ENCODE results near the gene TANGO2. TPM values are rescaled to one million over a fixed set of nuclear protein-coding genes. Genes with fewer than 3 reads are reported as not detected.

TANGO2 gene
- total and polyA plus RNA-seq, 2 of the 8 experiments (the other 6 are each of a cell fraction or from before 2014, with no cell fraction given) = 10.1 to 18.4 TPM

DNA sequence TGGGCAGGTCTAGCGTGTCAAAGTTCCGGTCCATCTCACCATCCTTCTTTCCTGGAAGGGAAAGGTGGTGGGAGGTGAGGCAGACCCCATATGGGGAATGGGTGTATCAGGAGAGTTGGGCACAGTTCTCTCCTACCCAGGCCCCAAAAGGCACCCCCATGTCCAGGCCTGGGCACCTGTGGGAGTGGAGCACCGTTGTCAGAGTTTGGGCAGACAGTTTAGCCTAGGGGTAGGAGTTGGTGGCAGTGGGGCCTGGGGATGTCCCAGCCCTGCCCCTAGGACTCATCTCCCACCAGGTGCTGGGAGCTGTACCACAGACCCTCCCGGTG is 45.2 kb upstream of the TANGO2 start:
- peak overlapping the region; percentile 41; the same call in 1 of the 2 replicates for H2AK5ac ChIP-seq (ENCODE audit: low read depth, low read length)
- no peak overlapping the region for H3K4me3 ChIP-seq (ENCODE audit: extremely low read depth in 1 of 4, insufficient read depth in 2 of 4, low read depth in 3 of 4, low read length in 4 of 4)
- H2AFZ ChIP-seq (ENCODE audit: low read length) = no peak overlapping the region
- CTCF ChIA-PET (ENCODE audit: partially characterized antibody) = interaction anchor here (1.5 to 16.2 kb wide), 4 partner anchors 10 to 52 kb away, joined by 3 to 369 read pairs (median 34); no protein-coding TSS in a partner anchor
- no peak overlapping the region for H3K18ac ChIP-seq (ENCODE audit: extremely low read depth, low read length)
- H4K8ac ChIP-seq (ENCODE audit: extremely low read depth, insufficient read depth, low read length) = peak overlapping the region; percentile 43
- H3K79me1 ChIP-seq (ENCODE audit: low read depth, low read length) = no peaks in the 10 kb centered on the region
- H3K4ac ChIP-seq (replicated peaks; ENCODE audit: insufficient read length, low read depth, low read length) = no peak overlapping the region
- WGBS, 2 experiments (ENCODE audit: extremely low coverage in 1 of 2, insufficient coverage in 1 of 2, insufficient read length in 1 of 2, insufficient replicate concordance in 2 of 2, low coverage in 1 of 2, low lambda C conversion rate in 2 of 2, missing lambda C conversion rate in 1 of 2) = 94% methylated on average over 4 of the region's 4 CpGs; no CpG with 5 or more reads in 1 of the 2 experiments
- 0 out of 2 replicates have a peak overlapping the region, but pooled peaks have one; percentile 50 for H2BK12ac ChIP-seq (ENCODE audit: low read depth, low read length)
- H3K36me3 ChIP-seq (ENCODE audit: control insufficient read depth in 2 of 4, insufficient read depth in 4 of 4, low read length in 3 of 4) = peaks cover 8 to 46% (median 16%) of the 10 kb centered on the region in 4 experiments; a peak in 6 of 8 replicates
- H3K14ac ChIP-seq (ENCODE audit: insufficient read length) = no peak overlapping the region
- H2BK120ac ChIP-seq (replicated peaks; ENCODE audit: low read depth, low read length) = no peak overlapping the region
- H3K4me1 ChIP-seq (replicated peaks in 1 of 4; ENCODE audit: control insufficient read depth in 3 of 4, insufficient read depth in 4 of 4, low read length in 3 of 4) = peaks cover 3 to 15% (median 13%) of the 10 kb centered on the region in 4 experiments; a peak in 6 of 7 replicates
- peak overlapping the region; percentile 81 for H3K27ac ChIP-seq (ENCODE audit: low read depth, low read length)
- H3K23ac ChIP-seq (ENCODE audit: insufficient read length) = no peak overlapping the region
- no peaks in the 10 kb centered on the region for H3K9me3 ChIP-seq (ENCODE audit: insufficient read depth in 2 of 2, low read depth in 1 of 2, low read length in 1 of 2)
- no peaks in the 10 kb centered on the region for H3K79me2 ChIP-seq (ENCODE audit: control insufficient read depth in 1 of 2, insufficient read depth in 2 of 2, low read length in 2 of 2)
- H2BK20ac ChIP-seq (ENCODE audit: low read length) = no peak overlapping the region
- POLR2A ChIA-PET (ENCODE audit: partially characterized antibody) = interaction anchor here (1.4 to 2.6 kb wide), 2 partner anchors 10 to 145 kb away, joined by 3 to 13 read pairs; no protein-coding TSS in a partner anchor
- peak overlapping the region in 2 of 4 experiments; percentile 21 to 51; a peak in 4 of 7 replicates for H3K9ac ChIP-seq (replicated peaks in 1 of 4; ENCODE audit: extremely low read depth in 1 of 4, low read depth in 3 of 4, low read length in 3 of 4)
- no peak for FAIRE-seq
- no peak overlapping the region for H2BK15ac ChIP-seq (ENCODE audit: low read length)
- no peaks in the 10 kb centered on the region for H3K27me3 ChIP-seq (replicated peaks in 1 of 4; ENCODE audit: control insufficient read depth in 3 of 4, extremely low read depth in 1 of 4, insufficient read depth in 3 of 4, low read length in 3 of 4)
- no peaks in the 10 kb centered on the region; the same call in 1 of the 2 replicates for H3K23me2 ChIP-seq (ENCODE audit: low read depth, low read length)
- no peak for DNase-seq (ENCODE audit: low read depth in 1 of 2, low spot score in 2 of 2)
- H4K20me1 ChIP-seq (replicated peaks in 1 of 2; ENCODE audit: control insufficient read depth in 1 of 2, insufficient read depth in 2 of 2, low read length in 2 of 2) = peaks cover 10 to 23% of the 10 kb centered on the region in 2 experiments
- H4K91ac ChIP-seq (replicated peaks; ENCODE audit: insufficient read length, low read length) = peak overlapping the region; percentile 18
- no peak overlapping the region for H3K56ac ChIP-seq (replicated peaks; ENCODE audit: insufficient read length, low read depth, low read length)
- no peak overlapping the region for H4K5ac ChIP-seq (ENCODE audit: insufficient read length, low read depth, low read length)
- H2BK5ac ChIP-seq (ENCODE audit: low read depth, low read length) = peak overlapping the region; percentile 86
- H3K4me2 ChIP-seq (ENCODE audit: insufficient read depth in 1 of 2, low read depth in 2 of 2, low read length in 2 of 2) = peak overlapping the region in 1 of 2 experiments; percentile 55; a peak in 2 of 4 replicates
- TF ChIP-seq HDAC2 (IDR thresholded peaks at IDR 0.05; ENCODE audit: borderline replicate concordance in 1 of 2, low read depth in 2 of 2, low read length in 2 of 2) = no peak
- no peak for TF ChIP-seq PHF8 (conservative IDR thresholded peaks at IDR 0.05; ENCODE audit: low read depth, low read length)
- TF ChIP-seq, protein P1, sequence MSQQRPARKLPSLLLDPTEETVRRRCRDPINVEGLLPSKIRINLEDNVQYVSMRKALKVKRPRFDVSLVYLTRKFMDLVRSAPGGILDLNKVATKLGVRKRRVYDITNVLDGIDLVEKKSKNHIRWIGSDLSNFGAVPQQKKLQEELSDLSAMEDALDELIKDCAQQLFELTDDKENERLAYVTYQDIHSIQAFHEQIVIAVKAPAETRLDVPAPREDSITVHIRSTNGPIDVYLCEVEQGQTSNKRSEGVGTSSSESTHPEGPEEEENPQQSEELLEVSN (IDR thresholded peaks at IDR 0.05) = no peak
- no peak for TF ChIP-seq SIX5 (IDR thresholded peaks at IDR 0.05; ENCODE audit: low read depth, low read length)

All from H1 (cell line).